ENCODE results near the gene KMT5C. TPM values are rescaled to one million over a fixed set of nuclear protein-coding genes. Genes with fewer than 3 reads are reported as not detected.

Gene KMT5C
- total RNA-seq, 1 donor from 2014 or later, result 6.2 TPM

DNA sequence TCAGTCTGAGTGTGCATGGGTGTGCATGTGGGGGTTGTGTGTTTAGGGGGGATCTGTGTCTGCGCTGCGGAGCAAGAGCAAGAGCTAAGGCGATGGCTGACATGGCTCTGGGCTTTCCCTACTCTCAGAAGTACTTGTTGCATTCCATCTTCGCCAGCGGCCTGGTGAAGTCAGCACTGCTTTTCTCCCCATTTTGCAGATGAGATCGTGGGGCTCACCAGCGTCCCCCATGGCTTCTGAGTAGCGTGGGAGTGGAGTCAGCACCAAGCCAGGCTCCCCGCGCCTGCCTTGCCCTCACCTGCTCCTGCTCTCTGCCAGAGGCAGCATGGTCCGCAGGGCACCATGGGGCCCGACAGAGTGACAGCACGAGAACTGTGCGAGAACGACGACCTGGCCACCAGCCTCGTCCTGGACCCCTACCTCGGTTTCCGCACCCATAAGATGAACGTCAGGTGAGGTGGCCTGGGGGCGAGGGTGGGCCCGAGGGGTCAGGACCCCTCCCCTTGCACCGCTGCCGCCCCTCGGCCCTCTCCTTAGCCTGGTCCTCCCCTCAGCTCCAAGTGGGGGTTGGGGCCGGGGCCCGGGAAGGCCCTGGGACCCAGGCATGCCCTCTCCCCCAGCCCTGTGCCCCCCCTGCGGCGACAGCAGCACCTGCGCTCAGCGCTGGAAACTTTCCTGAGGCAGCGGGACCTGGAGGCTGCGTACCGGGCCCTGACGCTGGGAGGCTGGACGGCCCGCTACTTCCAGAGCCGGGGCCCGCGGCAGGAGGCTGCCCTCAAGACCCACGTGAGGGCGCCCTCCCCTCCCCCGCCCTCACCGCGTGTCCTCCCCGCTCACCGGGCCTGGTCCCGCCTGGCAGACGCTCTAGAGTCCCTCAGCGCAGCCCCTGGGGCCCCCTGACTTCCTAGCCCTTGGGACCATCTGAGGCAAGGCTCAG, 2.2 kb downstream of the KMT5C start:
- ATAC-seq, result no peak
- DNase-seq (ENCODE audit: missing footprints), result no peak
- intact Hi-C loops (cut with DNase I), result loop anchor here (5.0 kb wide), 1 partner anchor 40 kb away; no protein-coding TSS in a partner anchor

DNA sequence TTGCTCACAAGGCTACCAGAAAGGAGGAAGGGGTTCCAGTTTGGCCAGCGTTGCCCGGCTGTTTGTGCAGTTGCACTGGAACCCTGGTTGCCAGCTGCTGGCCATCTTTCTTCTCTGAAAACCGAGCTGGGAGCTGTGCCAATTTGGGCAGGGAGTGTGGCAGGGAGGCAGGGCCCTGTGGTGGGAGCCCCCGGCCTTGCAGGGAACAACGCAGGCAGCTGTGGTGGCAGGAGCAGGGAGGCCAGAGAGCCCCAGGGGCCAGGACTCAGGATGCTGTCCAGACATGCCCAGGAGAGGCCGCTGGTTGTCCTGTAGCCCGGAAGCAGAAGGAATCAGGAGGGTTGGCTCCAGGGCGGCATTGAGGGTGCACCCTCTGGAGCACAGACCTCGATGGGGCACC, 4.8 kb downstream of the KMT5C start:
- ATAC-seq (no peak), DNase-seq (ENCODE audit: missing footprints) (no peak)
- intact Hi-C loops (cut with DNase I), result loop anchor here (5.0 kb wide), 1 partner anchor 42 kb away; no protein-coding TSS in a partner anchor

DNA sequence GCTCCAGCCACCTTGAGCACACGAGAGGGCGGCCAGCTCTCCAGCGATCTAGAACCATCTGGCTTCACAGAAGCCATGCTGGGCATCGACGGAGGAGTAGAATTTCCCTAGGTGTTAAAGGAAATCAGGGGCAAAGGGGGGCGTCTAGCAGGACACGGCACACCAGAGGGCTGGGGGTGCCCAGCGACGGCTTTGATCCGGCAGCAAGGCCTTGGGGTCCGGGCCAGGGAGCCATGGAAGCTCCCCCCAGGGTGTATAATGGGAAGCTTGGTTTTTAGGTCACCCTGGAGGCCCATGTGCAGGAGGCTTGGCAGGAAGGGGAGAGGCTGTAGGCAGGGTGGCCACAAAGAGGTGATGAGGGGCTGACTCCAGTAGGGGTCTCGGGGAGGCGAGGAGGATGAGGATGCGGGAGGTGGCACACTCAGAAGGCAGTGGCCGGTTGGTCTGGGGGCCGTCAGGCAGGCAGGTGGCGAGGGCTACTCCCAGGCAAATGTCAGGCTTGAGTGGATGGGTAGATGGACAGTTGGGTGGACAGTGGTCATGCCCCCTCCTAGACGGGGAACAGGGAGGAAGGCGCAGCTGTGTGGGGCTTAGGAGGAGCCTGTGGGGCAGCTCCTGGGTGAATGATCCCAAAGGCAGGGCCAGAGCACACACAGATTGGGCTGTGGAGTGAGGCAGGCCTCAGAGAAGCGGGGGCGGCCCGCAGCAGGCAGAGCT, 5.6 kb downstream of the KMT5C start:
- no peak for ATAC-seq
- DNase-seq (ENCODE audit: missing footprints), result no peak
- intact Hi-C loops (cut with DNase I), result no loop called here

DNA sequence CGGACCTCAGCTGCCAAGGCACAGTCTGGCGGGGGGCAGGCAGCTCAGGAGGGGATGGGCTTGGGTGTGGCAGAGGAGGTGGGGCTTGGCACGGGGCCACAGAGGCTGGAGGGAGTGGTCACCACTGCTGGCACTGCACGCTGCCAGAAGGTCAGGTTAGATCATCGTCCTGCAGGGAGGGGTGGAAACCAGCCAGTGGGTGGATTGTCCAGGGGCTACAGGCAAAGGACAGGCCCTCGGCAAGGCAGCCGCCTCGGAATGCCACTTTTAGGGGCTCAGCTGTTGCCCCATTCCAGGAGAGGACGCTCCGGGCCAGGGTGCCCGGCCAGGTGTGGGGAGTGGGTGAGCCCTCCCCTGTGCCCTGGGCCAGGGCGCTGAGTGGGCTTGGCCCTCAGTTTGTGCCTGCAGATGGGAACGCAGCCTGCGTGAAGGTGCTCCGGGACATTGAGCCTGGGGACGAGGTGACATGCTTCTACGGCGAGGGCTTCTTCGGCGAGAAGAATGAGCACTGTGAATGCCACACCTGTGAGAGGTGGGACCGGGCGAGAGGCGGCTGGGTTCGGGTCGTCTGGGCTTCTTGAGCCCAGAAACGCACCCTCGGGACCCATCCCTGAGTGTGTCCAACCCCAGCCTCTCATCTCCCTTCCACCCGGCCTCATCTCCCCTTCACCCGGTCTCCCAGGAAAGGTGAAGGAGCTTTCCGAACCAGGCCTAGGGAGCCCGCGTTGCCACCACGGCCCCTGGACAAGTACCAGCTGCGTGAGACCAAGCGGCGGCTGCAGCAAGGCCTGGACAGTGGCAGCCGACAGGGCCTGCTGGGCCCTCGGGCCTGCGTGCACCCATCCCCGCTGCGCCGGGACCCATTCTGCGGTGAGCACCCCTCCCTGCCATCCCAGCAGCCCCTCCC, 6.4 kb downstream of the KMT5C start:
- ATAC-seq (peak; percentile 21), DNase-seq (ENCODE audit: missing footprints) (no peak)
- intact Hi-C loops (cut with DNase I), result no loop called here

DNA sequence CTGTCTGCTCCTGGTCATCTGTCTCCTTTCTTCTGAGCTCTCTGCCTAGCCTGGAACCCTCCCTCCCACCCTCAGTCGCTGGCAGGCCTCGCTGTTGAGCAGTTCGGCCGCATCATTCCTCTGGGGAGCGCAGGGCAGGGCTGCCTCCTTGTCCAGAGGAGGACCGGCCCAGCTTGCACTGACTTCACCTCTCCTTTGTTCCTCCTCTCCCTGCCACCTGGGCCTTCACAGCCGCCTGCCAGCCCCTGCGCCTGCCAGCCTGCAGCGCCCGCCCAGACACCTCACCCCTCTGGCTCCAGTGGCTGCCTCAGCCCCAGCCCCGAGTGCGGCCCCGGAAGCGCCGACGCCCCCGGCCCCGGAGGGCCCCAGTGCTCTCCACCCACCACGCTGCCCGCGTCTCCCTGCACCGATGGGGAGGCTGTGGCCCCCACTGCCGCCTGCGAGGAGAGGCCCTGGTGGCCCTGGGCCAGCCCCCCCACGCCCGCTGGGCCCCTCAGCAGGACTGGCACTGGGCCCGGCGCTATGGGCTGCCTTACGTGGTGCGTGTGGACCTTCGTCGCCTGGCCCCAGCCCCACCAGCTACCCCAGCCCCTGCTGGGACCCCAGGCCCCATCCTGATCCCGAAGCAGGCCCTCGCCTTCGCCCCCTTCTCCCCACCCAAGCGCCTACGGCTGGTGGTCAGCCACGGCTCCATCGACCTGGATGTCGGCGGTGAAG, 7.2 kb downstream of the KMT5C start:
- ATAC-seq (peak; percentile 21), DNase-seq (ENCODE audit: missing footprints) (no peak)
- intact Hi-C loops (cut with DNase I), result no loop called here

DNA sequence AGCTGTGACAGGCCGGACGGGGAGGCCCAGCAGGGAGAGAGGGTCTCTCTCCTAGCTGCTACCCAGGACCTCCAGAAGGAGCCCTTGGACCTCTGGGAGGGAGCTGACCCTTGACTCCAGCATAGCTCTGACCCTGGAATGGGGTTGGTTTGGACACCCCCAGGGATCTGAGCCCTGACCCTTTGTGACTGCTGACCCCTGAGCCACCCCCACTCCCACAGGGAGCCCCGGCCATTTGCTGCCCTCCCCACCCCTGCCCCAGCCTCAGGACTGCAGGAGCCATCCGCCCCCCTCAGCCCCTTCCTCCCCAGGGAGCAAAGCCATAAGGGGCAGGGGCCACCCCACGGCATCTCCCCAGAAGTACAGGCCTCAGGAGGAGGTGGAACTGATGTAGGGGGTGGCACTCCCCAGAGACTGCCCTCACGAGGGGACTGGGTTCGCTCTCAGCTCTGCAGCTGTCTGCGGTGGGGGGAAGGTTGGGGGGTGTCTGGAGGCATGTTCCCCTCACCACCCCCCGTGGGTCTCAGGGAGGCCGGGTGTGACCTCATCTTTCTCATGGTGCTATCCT, 7.8 kb downstream of the KMT5C start:
- DNase-seq (ENCODE audit: missing footprints) (no peak), ATAC-seq (no peak)
- intact Hi-C loops (cut with DNase I), result no loop called here

DNA sequence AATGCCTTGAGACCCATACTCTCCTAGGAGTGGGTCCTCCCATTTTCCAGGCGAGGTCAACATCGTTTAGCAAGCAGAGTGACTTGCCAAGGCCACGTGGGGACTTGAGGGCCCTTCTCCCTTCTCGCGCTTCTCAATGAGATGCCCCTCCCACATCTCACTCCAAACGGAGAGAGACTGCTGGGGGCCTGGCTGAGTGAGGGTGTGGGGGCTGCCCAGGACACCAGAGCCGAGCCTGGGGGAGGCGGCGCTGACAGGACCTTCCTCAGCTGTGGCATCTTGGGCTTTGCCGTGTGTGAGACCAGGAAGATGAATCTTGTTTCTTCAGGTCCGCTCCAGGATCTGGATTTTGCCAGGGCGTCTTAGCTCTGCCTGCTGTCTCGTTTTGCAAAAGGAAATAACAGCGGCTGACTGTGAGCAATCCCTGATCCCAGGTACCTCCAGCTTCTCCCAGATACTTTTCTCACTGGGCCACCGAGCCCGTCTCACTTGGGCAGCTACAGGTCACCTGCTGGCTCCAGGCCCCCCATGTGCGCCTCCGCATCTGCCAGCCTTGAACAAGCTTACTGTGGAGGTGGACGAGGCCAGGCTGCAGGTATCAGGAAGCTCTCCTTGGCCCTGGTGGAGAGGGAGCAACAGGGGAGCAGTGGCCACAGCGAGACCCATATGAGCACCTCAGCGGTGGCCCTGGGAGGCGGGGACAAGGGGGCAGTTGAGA, 8.8 kb downstream of the KMT5C start:
- no peak for DNase-seq (ENCODE audit: missing footprints)
- intact Hi-C loops (cut with DNase I), result no loop called here

DNA sequence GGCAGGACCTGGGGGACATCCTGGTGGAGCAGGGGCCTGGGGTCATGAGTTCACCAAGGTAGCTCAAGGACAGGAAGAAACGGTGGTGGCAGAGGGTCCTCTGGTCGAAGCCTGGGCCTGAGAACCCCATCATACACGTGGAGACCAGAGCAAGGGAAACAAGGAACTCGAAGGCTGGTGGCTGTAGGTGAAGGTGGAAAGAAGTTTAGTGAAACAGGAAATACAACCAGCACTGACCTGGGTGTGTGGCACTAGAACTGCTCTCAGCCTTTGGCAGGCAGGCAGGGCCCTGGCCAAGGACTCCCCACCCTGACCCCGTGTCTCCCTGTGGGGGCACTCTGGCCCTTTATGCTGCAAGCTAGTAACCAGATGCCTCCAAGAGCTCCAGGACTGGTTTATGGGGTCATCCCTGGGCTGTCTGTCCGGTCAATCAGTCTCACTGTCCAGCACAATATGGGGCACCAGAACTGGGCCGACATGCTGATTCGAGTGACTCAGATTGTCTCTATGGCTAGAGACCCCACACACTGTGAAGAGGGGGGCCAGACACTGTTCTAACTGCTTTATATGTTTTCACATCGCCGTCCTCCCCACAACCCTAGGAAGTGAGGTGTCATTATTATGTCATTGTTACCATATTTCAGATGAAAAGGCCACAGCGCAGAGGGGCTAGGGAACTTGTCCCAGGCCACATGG, 11.1 kb downstream of the KMT5C start:
- DNase-seq (ENCODE audit: missing footprints) (no peak), ATAC-seq (no peak)
- intact Hi-C loops (cut with DNase I), result no loop called here

More for the DNA sequence above, 8.8 kb downstream of the KMT5C start:
- no peak for ATAC-seq

DNA sequence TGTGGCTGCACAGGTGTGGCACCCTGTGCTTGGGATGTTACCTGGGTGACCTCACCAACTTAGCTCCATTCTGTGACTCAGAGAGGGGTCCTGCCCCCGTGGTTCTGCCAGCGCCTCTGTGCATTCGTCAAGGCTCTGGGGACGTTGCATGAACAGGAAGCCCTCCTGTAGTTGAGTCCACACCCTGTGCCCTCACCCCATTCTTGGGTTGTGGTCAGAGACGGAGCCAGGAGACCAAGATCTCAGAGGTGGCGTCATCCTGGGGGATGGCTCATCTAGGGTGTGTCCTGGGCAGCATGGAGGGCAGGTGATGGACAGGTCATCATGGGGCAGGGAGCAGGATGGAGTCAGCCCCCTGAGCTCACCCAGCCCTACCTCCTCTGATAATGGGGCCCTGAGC, 12.4 kb downstream of the KMT5C start:
- DNase-seq (ENCODE audit: missing footprints), result no peak
- intact Hi-C loops (cut with DNase I), result no loop called here
- ATAC-seq, result no peak

DNA sequence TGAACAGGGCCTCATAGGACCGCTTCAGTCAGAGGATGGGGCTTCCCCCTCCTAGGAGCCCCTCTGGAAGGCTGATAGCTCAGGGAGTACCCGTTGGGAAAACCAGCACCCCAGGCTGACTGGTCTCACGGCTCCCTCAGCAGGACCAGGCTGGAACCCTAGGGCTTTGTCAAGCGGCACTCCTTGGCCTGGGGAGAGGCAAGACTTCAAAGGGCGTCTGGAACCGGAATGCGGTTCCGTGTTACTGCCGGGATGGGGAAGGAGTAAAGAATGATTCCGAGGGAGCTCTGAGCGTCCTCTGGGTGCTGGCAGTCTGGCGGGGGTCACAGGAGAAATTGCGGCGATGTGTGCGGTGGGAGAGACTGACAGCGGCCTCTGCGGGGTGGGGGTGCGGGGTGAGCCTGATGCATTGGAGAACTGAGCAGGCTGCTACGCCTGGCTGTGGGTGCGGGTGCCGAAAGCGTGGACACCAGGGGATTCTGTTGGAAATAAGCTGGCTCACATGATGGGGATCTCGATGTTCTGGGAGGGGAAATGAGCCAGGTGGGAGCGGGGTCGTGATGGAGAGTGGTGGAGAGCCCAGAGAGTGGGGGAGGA, 13.0 kb downstream of the KMT5C start:
- ATAC-seq, result no peak
- no peak for DNase-seq (ENCODE audit: missing footprints)
- intact Hi-C loops (cut with DNase I), result no loop called here

DNA sequence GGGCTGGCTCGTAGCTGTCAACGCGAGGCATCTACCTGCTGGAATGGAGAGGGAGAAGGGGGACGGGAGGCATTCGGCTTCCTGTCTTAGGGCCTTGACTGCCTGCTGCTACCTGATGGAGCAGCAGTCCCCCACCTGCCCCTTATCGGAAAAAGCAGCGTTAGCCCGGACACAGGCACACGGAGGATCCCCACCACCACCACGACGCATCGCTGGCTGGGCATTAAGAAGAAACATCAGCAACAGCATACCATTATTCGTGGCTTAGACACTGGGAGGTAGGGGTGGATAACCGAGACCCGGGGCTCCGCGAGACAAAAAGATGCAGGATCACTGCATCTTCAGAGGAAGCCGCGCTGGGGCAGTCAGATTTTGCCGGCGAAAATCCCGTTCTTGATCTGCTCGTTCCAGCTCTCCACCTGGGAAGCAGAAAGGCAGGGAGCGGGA, 13.7 kb downstream of the KMT5C start:
- intact Hi-C loops (cut with DNase I), result no loop called here
- ATAC-seq (no peak), DNase-seq (ENCODE audit: missing footprints) (no peak)

DNA sequence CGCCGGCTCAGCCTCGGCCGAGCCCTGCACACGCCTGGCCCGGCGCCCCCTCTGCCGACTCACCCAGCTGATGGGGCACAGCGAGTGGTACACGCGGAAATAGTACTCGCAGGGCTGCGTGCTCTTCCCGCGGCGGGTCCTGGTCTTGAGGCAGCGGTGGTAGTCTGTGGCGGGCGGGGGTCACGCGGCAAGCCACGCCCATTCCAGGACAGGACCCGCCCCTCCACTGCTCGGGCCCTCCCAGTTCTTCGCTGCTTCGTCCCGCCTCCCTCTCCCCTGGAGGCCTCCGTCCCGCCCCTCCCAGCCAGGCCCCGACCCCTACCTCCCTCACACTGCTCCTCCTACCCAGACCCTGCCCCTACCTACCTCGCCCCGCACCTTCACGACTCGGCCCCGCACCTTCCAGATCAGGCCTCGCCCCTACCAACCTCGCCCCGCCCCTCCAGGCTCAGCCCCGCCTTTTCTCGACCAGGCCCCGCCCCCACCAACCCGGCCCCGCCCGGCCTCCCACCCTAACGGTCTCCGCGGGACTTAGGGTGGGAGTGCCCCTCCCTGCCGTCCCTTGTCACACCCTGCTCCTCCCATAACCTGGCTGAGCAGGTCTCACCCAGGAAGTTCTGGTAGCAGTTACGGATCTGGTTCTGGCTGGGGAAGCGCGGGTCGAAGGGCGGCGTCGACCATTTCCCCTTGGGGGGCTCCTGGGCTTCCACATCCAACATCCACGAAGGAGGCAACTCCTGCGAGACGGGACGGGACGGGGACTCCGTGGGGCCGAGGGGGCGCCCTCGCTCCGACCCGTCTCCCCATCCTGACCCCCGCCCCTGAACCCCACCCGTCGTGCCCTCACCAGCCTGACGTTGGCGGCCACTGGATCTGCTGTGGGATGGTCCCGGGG, 14.4 kb downstream of the KMT5C start:
- ATAC-seq (peak; percentile 83), DNase-seq (ENCODE audit: missing footprints) (peak; percentile 85)
- intact Hi-C loops (cut with DNase I), result no loop called here

DNA sequence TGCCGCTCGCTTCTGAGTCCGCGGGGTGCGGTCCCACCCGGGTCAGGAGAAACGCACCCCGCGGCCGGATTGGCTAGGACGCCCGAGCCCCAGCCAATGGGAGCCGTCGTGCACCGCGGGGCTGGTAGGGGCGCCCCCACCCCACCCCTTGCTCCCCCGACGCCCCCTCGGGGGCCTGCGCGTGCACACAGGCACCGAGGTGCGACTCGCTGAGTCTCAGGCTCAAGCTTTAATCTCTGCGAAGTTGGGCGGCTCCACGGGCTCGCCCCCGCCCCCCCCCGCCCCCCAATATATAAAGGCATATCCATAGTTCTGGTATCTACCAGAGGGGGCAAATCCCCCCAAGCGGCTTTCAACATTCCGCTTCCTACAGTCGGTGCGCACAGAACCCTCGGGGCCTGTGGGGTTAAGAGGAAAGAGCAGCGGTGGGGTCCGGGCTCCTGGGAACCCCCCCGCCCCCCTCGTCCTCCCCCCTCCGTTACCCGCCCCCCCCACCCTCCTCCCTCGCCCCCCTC, 15.1 kb downstream of the KMT5C start, which contains the start of gene COX6B2:
COX6B2 (minus strand) TSS at position 22 of the 515 bp plus-strand sequence. CDS start 198 bp downstream, outside the sequence.
- intact Hi-C loops (cut with DNase I), result no loop called here
- no peak for ATAC-seq
- DNase-seq (ENCODE audit: missing footprints), result no peak

DNA sequence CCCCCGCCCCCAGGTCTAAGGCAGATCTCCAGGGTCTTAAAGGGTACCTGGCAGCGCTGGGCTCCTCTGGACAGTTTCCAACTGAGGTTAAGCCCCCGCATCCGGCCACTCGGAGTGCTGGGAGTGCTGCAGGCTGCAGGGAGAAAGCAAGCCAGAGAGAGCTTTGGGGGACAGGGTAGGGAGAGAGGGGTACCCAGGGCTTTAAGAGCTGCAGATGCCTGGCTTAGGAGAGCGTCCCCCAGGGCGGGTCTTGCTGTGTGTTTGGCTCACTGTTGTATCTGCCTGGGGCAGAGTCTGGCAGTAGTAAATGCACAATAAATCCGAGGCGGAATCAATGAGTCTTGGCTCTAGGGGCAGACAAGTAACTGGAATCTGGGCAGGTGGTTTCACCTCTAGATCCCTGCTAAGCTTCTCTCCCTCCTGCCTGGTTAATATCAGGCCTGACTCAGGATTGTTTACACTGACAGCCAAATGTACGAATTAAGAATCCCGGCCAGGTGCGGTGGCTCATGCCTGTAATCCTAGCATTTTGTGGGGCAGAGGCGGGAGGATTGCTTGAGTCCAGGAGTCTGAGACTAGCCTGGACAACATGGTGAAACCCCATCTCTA, 15.6 kb downstream of the KMT5C start:
- intact Hi-C loops (cut with DNase I), result no loop called here
- no peak for ATAC-seq
- DNase-seq (ENCODE audit: missing footprints), result no peak

DNA sequence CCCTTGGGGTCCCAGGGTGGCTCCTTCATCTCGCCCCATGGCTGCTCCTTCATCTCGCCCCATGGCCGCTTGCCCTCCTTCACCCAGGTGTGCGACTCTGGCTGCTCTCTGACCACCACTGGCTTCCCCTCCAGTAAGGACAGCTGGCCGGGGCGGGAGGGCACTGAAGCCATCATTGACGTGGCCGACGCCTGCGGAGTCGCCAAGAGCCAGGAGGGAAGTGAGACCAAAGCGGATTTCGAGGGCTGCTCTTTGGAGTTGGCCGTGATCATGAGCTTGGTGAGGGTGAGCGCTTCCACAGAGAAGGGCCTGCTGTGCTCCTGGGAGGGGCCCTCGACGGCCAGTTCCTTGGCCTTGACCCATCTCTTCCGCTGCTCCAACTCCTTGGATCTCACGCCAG, 18.8 kb downstream of the KMT5C start:
- ATAC-seq, result no peak
- DNase-seq (ENCODE audit: missing footprints), result no peak
- intact Hi-C loops (cut with DNase I), result no loop called here
